ENCODE measurements around the gene PTPRD. TPM values are rescaled to one million over a fixed set of nuclear protein-coding genes. Genes with fewer than 3 reads are reported as not detected.

PTPRD gene
- total RNA-seq, 1 donor from 2014 or later, result 136 TPM

- no peak overlapping the region for H3K27ac ChIP-seq
- H3K4me1 ChIP-seq, result peaks cover 47% of the 10 kb centered on the region
Measured at GRCh38 chr9:8869812-8870211, 1743.0 kb downstream of the PTPRD start.

GRCh38 chr9:8868632-8869031 lies 1744.2 kb downstream of the PTPRD start:
- H3K27ac Mint-ChIP-seq, result peak overlapping the region; percentile 71
- Histone ChIP-seq H3K9ac (no peak overlapping the region), H3K4me1 (peaks cover 59% of the 10 kb centered on the region), H3K79me2 (ENCODE audit: low read depth) (no peaks in the 10 kb centered on the region), H3K27ac (no peak overlapping the region), H4K20me1 (ENCODE audit: low read depth) (no peaks in the 10 kb centered on the region), H3K4me2 (no peak overlapping the region), H3K36me3 (no peaks in the 10 kb centered on the region), H2AFZ (replicated peaks) (no peak overlapping the region), H3K9me3 (ENCODE audit: low read depth) (no peaks in the 10 kb centered on the region), H3K4me3 (no peak overlapping the region), H3F3A (ENCODE audit: low read depth) (no peaks in the 10 kb centered on the region), H3K27me3 (no peaks in the 10 kb centered on the region)
- no peak overlapping the region for H3K4me3 Mint-ChIP-seq
- no peaks in the 10 kb centered on the region for H3K27me3 Mint-ChIP-seq (ENCODE audit: insufficient read depth, low read depth)
- TF ChIP-seq EZH2phosphoT487 (IDR thresholded peaks at IDR 0.05) (no peak), CTCF (IDR thresholded peaks at IDR 0.05) (no peak), EZH2 (IDR thresholded peaks at IDR 0.05) (no peak)
- peak; percentile 65 for DNase-seq (ENCODE audit: low spot score)
- peaks cover 68% of the 10 kb centered on the region for H3K4me1 Mint-ChIP-seq
- H3K36me3 Mint-ChIP-seq, result no peaks in the 10 kb centered on the region
- H3K9me3 Mint-ChIP-seq, result no peaks in the 10 kb centered on the region

More at GRCh38 chr9:8869812-8870211, 1743.0 kb downstream of the PTPRD start:
- DNase-seq (ENCODE audit: low spot score), result no peak
- Histone ChIP-seq H3K36me3 (no peaks in the 10 kb centered on the region), H3K79me2 (ENCODE audit: low read depth) (no peaks in the 10 kb centered on the region), H4K20me1 (ENCODE audit: low read depth) (no peaks in the 10 kb centered on the region), H3K27me3 (no peaks in the 10 kb centered on the region), H3F3A (ENCODE audit: low read depth) (no peaks in the 10 kb centered on the region), H3K4me2 (no peak overlapping the region), H3K9ac (no peak overlapping the region), H3K4me3 (no peak overlapping the region), H3K9me3 (ENCODE audit: low read depth) (no peaks in the 10 kb centered on the region), H2AFZ (replicated peaks) (no peak overlapping the region)
- TF ChIP-seq EZH2phosphoT487 (IDR thresholded peaks at IDR 0.05) (no peak), EZH2 (IDR thresholded peaks at IDR 0.05) (no peak), CTCF (IDR thresholded peaks at IDR 0.05) (no peak)
- H3K9me3 Mint-ChIP-seq, result no peaks in the 10 kb centered on the region
- H3K27me3 Mint-ChIP-seq (ENCODE audit: insufficient read depth, low read depth), result no peaks in the 10 kb centered on the region
- H3K36me3 Mint-ChIP-seq, result no peaks in the 10 kb centered on the region
- no peak overlapping the region for H3K4me3 Mint-ChIP-seq
- H3K4me1 Mint-ChIP-seq, result peaks cover 56% of the 10 kb centered on the region
- peak overlapping the region; percentile 52 for H3K27ac Mint-ChIP-seq

GRCh38 chr9:8867148-8867547 lies 1745.7 kb downstream of the PTPRD start:
- Histone ChIP-seq H3K27ac (no peak overlapping the region), H3K4me3 (no peak overlapping the region), H3K9me3 (ENCODE audit: low read depth) (no peaks in the 10 kb centered on the region), H3K79me2 (ENCODE audit: low read depth) (no peaks in the 10 kb centered on the region), H3K9ac (no peak overlapping the region), H3K4me2 (peak overlapping the region; percentile 35), H3F3A (ENCODE audit: low read depth) (no peaks in the 10 kb centered on the region), H3K27me3 (no peaks in the 10 kb centered on the region), H2AFZ (replicated peaks) (no peak overlapping the region), H4K20me1 (ENCODE audit: low read depth) (no peaks in the 10 kb centered on the region), H3K36me3 (no peaks in the 10 kb centered on the region), H3K4me1 (peaks cover 57% of the 10 kb centered on the region)
- H3K27ac Mint-ChIP-seq, result peak overlapping the region; percentile 96
- no peaks in the 10 kb centered on the region for H3K27me3 Mint-ChIP-seq (ENCODE audit: insufficient read depth, low read depth)
- H3K4me3 Mint-ChIP-seq, result no peak overlapping the region
- H3K9me3 Mint-ChIP-seq, result no peaks in the 10 kb centered on the region
- peaks cover 66% of the 10 kb centered on the region for H3K4me1 Mint-ChIP-seq
- no peak for DNase-seq (ENCODE audit: low spot score)
- TF ChIP-seq EZH2 (IDR thresholded peaks at IDR 0.05) (no peak), EZH2phosphoT487 (IDR thresholded peaks at IDR 0.05) (no peak), CTCF (IDR thresholded peaks at IDR 0.05) (no peak)
- H3K36me3 Mint-ChIP-seq, result no peaks in the 10 kb centered on the region

Data from neural progenitor cell (in vitro differentiated cells).